Measurements from ENCODE around the gene HDAC11.

- TF ChIP-seq SP1 (CRISPR knock-in tag; conservative IDR thresholded peaks at IDR 0.05), result no peak
- TF ChIP-seq CTCF (IDR thresholded peaks at IDR 0.05), result no peak
- TF ChIP-seq ZNF263 (CRISPR knock-in tag; IDR thresholded peaks at IDR 0.05; ENCODE audit: low read depth), result no peak
- TF ChIP-seq USF2 (CRISPR knock-in tag; IDR thresholded peaks at IDR 0.05), result no peak
- no peak for TF ChIP-seq ZNF232 (CRISPR knock-in tag; IDR thresholded peaks at IDR 0.05)
- TF ChIP-seq ELF4 (CRISPR knock-in tag; IDR thresholded peaks at IDR 0.05; ENCODE audit: low read depth), result no peak
- no peak for TF ChIP-seq MLX (CRISPR knock-in tag; IDR thresholded peaks at IDR 0.05)
- TF ChIP-seq AFF4 (CRISPR knock-in tag; IDR thresholded peaks at IDR 0.05; ENCODE audit: borderline replicate concordance), result no peak
- no peak for TF ChIP-seq FOXJ3 (CRISPR knock-in tag; IDR thresholded peaks at IDR 0.05; ENCODE audit: borderline replicate concordance)
- TF ChIP-seq E2F1 (CRISPR knock-in tag; IDR thresholded peaks at IDR 0.05), result no peak
Measured at GRCh38 chr3:13553686-13554085, 73.6 kb downstream of the HDAC11 start.
